GM12892 (cell line): ENCODE results near the gene MED15.
"Not testable (repeated sequence)": the region's sequence is repeated elsewhere in the genome, so short reads cannot be mapped to it uniquely, and the experiment has no call there.

Source experiments
- POLR2A ChIP-seq: IDR thresholded peaks from 2 replicates; pipeline ENCODE4 v1.6.1; 2011; ENCODE audit warnings: low read depth, low read length, control low read depth
- POLR2AphosphoS5 ChIP-seq: IDR thresholded peaks from 2 replicates; pipeline ENCODE4 v1.6.1; 2011; ENCODE audit warnings: low read depth, low read length, control low read depth

- not testable (repeated sequence) for TF ChIP-seq POLR2A, POLR2AphosphoS5
These were observed 3.0 kb upstream of the MED15 start for GRCh38 chr22:20504293-20504922.
